Omental fat pad (tissue), 4 donors: ENCODE data around the gene TEX53. TPM values are rescaled to one million over a fixed set of nuclear protein-coding genes. Genes with fewer than 3 reads are reported as not detected.

Experiments
- ATAC-seq: fragments of 150-250 bp; one replicate; pipeline ENCODE4 v1.9.1; 2016; ENCODE audit warnings: mild to moderate bottlenecking, moderate library complexity; ENCODE audit not compliant: low FRiP score
- DNase-seq: peaks from one replicate; pipeline ENCODE4 v3.0.0-alpha.2; 2019; ENCODE audit warnings: low spot score
- total RNA-seq, 4 donors: library from RNA; depleted of rRNA; stranded (reverse); fragments of >200 nt; gene quantifications; one replicate each; pipeline ENCODE4 v1.1.0, GENCODE V29; 2016
- TF ChIP-seq, protein P1 (sequence below), 3 donors: fragments of 450-650 bp; IDR thresholded peaks; one replicate each; pipeline ENCODE4 v1.5.1; 2016 to 2017; ENCODE audit warnings: antibody characterized with exemption in 3 of 3, mild to moderate bottlenecking in 3 of 3, moderate library complexity in 2 of 3

The TEX53 gene
- total RNA-seq, 4 donors from 2014 or later, result not detected

DNA sequence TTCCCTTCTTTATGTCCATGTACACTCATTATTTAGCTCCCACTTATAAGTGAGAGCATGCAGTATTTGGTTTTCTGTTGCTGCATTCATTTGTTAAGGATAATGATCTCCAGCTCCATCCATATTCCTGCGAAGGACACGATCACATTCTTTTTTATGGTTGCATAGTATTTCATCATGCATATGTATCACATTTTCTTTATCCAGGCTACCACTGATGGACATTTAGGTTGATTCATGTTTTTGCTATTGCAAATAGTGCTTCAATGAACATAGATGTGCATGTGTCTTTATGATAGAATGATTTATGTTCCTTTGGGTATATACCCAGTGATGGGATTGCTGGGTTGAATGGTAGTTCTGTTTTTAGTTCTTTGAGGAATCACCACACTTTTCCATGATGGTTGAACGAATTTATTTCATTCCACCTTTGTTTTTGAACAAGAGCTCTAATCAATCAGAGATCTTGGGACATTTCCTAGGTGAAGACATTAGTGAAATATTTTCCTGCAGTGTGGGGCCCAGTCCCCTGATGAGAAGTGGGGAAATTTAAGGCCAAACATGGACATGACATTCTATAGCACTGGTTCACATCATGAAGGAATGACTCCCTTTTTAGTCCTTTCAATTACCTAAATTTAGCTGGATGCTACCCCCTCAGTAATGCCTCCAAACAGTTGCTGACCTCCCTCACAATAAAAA, 31.5 kb upstream of the TEX53 start:
- ATAC-seq (no peak), DNase-seq (no peak)
- TF ChIP-seq, protein P1, sequence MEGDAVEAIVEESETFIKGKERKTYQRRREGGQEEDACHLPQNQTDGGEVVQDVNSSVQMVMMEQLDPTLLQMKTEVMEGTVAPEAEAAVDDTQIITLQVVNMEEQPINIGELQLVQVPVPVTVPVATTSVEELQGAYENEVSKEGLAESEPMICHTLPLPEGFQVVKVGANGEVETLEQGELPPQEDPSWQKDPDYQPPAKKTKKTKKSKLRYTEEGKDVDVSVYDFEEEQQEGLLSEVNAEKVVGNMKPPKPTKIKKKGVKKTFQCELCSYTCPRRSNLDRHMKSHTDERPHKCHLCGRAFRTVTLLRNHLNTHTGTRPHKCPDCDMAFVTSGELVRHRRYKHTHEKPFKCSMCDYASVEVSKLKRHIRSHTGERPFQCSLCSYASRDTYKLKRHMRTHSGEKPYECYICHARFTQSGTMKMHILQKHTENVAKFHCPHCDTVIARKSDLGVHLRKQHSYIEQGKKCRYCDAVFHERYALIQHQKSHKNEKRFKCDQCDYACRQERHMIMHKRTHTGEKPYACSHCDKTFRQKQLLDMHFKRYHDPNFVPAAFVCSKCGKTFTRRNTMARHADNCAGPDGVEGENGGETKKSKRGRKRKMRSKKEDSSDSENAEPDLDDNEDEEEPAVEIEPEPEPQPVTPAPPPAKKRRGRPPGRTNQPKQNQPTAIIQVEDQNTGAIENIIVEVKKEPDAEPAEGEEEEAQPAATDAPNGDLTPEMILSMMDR (IDR thresholded peaks at IDR 0.05), result no peak

DNA sequence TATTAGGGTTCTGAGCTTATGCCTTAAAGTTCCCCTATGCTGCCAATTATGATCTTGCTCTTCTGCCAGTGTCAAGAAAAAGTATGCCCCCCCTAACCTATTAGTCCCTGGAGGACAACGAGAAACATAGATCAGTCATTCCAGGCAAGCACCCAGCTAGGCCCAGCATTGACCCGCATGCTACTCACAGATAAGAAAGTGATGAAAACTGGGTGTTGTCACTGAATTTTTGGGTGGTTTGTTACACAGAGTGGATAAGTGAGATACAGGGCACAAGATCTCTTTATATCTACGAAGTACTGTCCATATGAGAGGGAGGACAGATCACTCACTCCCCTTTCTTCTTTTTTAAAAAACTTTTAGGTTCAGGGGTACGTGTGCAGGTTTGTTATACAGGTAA, 30.8 kb upstream of the TEX53 start:
- TF ChIP-seq, protein P1 (IDR thresholded peaks at IDR 0.05), result no peak

DNA sequence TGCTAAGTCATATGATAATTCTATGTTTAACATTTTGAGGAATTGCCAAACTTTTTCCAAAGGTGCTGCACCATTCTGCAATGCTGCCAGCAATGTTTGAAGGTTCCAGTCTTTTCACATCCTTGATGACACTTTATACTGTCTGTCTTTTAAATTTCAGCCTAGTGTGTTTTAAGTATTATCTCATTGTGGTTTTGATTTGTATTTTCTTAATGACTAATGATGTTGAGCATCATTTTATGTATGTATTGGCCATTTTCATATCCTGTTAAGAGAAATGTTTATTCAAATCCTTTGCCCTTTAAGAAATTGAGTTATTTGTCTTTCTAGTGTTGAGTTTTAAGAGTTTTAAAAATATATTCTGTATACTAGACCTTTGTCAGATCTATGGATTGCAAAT, 29.4 kb upstream of the TEX53 start:
- ATAC-seq (no peak), DNase-seq (no peak)
- TF ChIP-seq, protein P1 (IDR thresholded peaks at IDR 0.05), result no peak

More for the DNA sequence above, 30.8 kb upstream of the TEX53 start:
- ATAC-seq, result no peak
- no peak for DNase-seq

DNA sequence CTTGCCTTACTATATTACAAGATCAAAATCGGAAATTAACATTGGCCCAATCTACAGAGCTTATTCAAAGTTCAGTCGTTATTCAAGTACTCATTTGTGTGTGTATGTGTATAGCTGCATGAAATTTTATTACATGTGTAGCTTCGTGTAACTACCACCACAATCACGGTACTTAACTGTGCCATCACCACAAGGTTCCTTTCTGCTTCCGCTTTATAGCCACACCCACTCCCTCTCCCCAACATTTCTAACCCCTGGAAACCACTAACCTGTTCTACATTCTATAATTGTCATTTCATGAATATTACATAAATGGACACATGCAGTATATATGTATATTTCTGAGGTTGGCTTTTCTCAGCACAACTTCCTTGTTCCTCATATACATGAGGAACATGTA, 28.3 kb upstream of the TEX53 start:
- no peak for ATAC-seq
- TF ChIP-seq, protein P1 (IDR thresholded peaks at IDR 0.05), result no peak
- DNase-seq, result no peak

DNA sequence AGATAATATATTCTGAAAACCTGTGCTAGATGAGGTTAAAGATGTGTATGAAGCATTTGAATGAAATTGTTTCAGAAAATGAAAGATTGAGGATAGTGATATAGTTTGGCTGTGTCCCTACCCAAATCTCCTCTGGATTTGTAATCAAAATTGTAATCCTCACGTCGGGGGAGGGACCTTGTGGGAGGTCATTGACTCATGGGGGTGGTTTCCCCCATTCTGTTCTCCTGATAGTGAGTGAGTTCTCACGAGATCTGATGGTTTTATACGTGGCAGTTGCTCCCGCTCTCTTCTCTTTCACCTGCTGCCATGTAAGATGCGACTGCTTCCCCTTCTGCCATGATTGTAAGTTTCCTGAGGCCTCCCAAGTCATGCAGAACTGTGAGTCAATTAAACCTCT, 26.4 kb upstream of the TEX53 start:
- no peak for DNase-seq
- TF ChIP-seq, protein P1 (IDR thresholded peaks at IDR 0.05), result no peak
- no peak for ATAC-seq

DNA sequence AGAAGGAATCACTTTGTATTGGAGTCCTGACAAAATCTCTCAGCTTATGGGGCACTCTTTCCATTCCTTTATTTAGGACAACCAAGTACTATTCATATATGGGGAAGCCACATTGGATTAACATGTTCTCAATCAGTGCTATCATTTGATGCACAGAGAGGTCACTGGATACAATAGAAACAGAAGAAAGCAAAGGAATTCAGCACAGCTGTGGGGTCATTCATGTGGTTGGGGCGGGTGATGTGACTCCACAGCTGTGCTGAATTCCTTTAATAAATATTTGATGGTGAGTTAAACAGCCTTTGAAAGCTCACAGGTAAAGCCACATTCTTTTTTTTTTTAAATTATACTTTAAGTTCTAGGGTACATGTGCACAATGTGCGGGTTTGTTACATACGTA, 25.2 kb upstream of the TEX53 start:
- DNase-seq (no peak), ATAC-seq (no peak)
- TF ChIP-seq, protein P1 (IDR thresholded peaks at IDR 0.05), result no peak

DNA sequence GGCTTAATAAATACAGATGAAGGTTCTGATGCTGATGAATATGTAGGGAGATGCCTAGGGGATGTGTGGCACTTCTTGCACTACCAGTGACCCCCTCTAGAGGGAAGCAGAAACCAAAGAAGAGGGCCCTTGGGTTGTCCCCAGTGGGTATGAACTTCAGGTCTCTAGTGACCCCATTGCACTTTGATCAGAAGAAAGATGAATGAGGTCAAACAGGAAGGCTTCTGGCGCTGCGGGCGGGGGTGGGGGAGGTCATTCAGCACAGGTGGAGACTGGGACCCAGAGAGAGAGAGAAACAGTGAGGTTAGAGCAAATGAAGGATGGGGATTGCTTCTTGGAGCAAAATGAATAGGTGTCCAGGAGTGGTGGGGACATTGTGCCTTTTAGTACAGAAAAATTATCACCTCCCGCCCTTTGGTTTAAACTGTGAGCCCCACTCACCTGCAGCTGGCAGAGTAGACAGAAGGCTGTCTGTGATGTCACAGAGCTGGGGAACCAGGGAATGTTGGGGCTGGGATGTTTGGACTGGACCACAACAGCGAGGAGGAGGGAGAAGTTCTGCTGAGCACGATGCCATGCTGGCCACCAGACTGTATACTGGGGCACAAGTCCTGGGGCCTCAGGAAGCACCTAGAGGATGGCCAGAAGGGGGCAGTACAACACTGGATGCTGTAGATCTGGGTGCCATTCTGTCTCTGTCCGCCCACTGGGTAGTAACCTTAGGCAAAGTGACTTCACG, 24.2 kb upstream of the TEX53 start, which contains the start of gene TEX48:
TEX48 (minus strand) TSS at position 599 of the 739 bp plus-strand sequence. CDS start 10,469 bp downstream, outside the sequence.
- TF ChIP-seq, protein P1 (IDR thresholded peaks at IDR 0.05), result peak in 1 of 3 donors; percentile 25
- ATAC-seq (peak; percentile 49), DNase-seq (peak; percentile 43)
